Heart left ventricle (tissue), 16 donors: Measurements from ENCODE around the gene VKORC1L1. TPM values are rescaled to one million over a fixed set of nuclear protein-coding genes. Genes with fewer than 3 reads are reported as not detected.
A peak's percentile ranks its signal among the peaks of the same experiment; 100 is the strongest.
"Not testable (repeated sequence)": the region's sequence is repeated elsewhere in the genome, so short reads cannot be mapped to it uniquely, and the experiment has no call there.

ENCODE experiments used
- ATAC-seq, 4 donors: fragments of 200-7000 bp; cut with Tn5 transposase; one replicate each; pipeline ENCODE4 v1.9.1; 2020 to 2022; ENCODE audit warnings: moderate library complexity in 4 of 4, mild to moderate bottlenecking in 3 of 4, moderate number of reproducible peaks in 1 of 4
- DNase-seq, 5 donors: peaks; one replicate each; pipeline ENCODE4 v3.0.0-alpha.2; 2020
- H3K27ac ChIP-seq, 12 donors: fragments of 200-600 bp; sonication (generic) in 4 of 12; one replicate each; pipeline versions ENCODE4 v1.5.0 to v1.8.0; 2016 to 2022; ENCODE audit warnings: mild to moderate bottlenecking in 2 of 12
- H3K27me3 ChIP-seq, 9 donors: fragments of 200-600 bp; sonication (generic) in 2 of 9; one replicate each; pipeline versions ENCODE4 v1.5.1 to v1.8.0; 2016 to 2022; ENCODE audit warnings: mild to moderate bottlenecking in 3 of 9
- H3K36me3 ChIP-seq, 9 donors: fragments of 200-600 bp; sonication (generic) in 2 of 9; one replicate each; pipeline versions ENCODE4 v1.5.0 to v1.8.0; 2018 to 2022; ENCODE audit warnings: mild to moderate bottlenecking in 2 of 9
- H3K4me1 ChIP-seq, 12 donors: fragments of 200-600 bp; sonication (generic) in 4 of 12; one replicate each; pipeline versions ENCODE4 v1.5.0 to v1.8.0; 2016 to 2022; ENCODE audit warnings: mild to moderate bottlenecking in 3 of 12
- H3K4me3 ChIP-seq, 12 donors: fragments of 200-600 bp; sonication (generic) in 4 of 12; one replicate each; pipeline versions ENCODE4 v1.5.0 to v1.8.0; 2017 to 2022; ENCODE audit warnings: mild to moderate bottlenecking in 9 of 12, moderate library complexity in 4 of 12
- H3K9me3 ChIP-seq, 12 donors: fragments of 200-600 bp; sonication (generic) in 4 of 12; one replicate each; pipeline versions ENCODE4 v1.5.0 to v1.8.0; 2016 to 2022; ENCODE audit warnings: mild to moderate bottlenecking in 1 of 12
- POLR2A ChIP-seq, 2 donors: fragments of 450-650 bp; IDR thresholded peaks; one replicate each; pipeline ENCODE4 v1.6.1; 2017; ENCODE audit warnings: antibody characterized with exemption in 2 of 2, mild to moderate bottlenecking in 2 of 2, moderate library complexity in 2 of 2
- WGBS, 4 donors: extraction: QIAGEN DNeasy Blood & Tissue Kit in 2 of 4; methylation state at CpG; one replicate each; pipeline versions ENCODE4 v1.1.5 to v1.1.7; 2013 to 2018; 5-methylcytosine and 5-hydroxymethylcytosine counted together
- intact Hi-C, 10 donors: fragments of 100-400 bp; cut with DNase I; formaldehyde crosslinking; loops; one replicate each; pipeline versions ENCODE4 v1.11.1 to v1.14.2; 2022
- polyA plus RNA-seq, 2 donors: library from polyadenylated mRNA; stranded (reverse); fragments of 200-250 nt; gene quantifications; one replicate each; pipeline ENCODE4 v1.2.3, GENCODE V29; 2013
- total RNA-seq, 9 donors: library from RNA; depleted of rRNA in 2 of 9; stranded (reverse); fragments of >200 nt in 2 of 9; fragmentation: NEBNext Ultra II Directional in 3 of 9; extraction: Animal tissue kit (Norgen Biotek cat#: 25700) in 3 of 9; gene quantifications; one replicate each; pipeline versions ENCODE4 v1.1.0 to v1.2.4, GENCODE V29; 2016 to 2023
- TF ChIP-seq, protein P1 (sequence below), 12 donors: fragments of 200-600 bp; sonication (generic) in 4 of 12; IDR thresholded peaks; one replicate each; pipeline versions ENCODE4 v1.5.0 to v1.8.0; 2018 to 2022; ENCODE audit warnings: antibody characterized with exemption in 12 of 12, mild to moderate bottlenecking in 5 of 12
- donor health status: ischemic (EF 13 %, LVEDD 7.1; RV severe dilation, severe dysfunction).
- donor health status: healthy with polysubstance abuse.
- donor health status: DM: no; HTN: yes; CAD: no.
- donor health status: DM: no; HTN: no; CAD: no.
- donor health status: ischemic (EF 25% LVEDD 6.9; RV normal size, moderate dysfunction).
- donor health status: ischemic (EF 25% LVEDD 5.7; RV mildly dilated, moderate dysfunction).
- donor health status: healthy.
- donor health status: DM: yes; HTN: yes; CAD: no.
- donor health status: ischemic (EF 35%, LVEDD 5.7; RV mildly dilated, moderate dysfunction).
- donor health status: nonischemic (EF 11% LVEDD 7.7; RV severe dilation, severe dysfunction).
- donor health status: DM: yes; HTN: yes; CAD: no.
- donor health status: PGD.
- donor health status: ischemic (EF 29% LVEDD 5.4; RV normal size, mild dysfunction).
- donor health status: nonischemic (EF 23%, LVEDD 6.1; RV moderate dilation, normal function).

VKORC1L1 gene
- total and polyA plus RNA-seq, 11 donors: 5.0 to 24.9 (median 18.6) TPM

DNA sequence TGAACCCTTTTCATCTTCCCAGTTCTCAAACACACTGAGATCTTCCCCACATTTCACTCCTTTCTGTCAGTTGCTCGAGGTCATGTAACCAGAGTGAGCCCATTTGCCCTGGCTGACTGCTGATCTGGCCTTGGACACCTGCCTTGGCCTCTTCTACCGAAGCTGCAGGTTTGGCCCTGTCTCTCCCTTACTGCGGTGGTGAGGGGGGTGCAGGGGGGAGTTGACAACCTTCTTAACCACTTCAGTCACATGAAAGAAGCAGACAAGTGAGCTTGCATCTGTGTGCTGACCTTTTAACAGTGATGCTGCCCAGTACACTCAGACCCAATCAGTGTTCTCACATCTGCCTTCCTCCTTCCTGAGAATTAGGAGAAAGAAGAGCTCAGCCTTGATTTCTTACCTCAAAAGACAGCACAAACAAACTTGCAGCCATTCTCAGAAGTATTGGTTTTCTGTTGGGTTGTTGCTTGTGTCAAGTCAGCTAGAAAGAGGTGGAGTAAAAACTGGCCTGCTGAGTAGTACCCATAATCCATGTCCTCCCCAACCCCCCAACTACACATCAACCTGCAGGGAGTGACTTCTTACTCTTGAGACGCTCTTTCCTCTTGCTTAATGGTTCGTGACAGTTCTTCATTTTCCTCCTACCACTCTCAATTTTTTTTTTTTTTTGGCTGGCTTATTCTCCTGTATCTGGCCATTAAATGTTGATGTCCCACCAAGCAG lies 15.7 kb downstream of the VKORC1L1 start:
- DNase-seq, H3K27ac ChIP-seq, H3K4me3 ChIP-seq, intact Hi-C loops, H3K36me3 ChIP-seq, H3K27me3 ChIP-seq: not testable (repeated sequence)
- peaks cover 0 to 33% (median 13%) of the 10 kb centered on the region in 12 donors for H3K4me1 ChIP-seq
- ATAC-seq: peak in 3 of 4 donors; percentile 52 to 70 (median 59)
- WGBS, 4 donors: 57 to 74% (median 71%) methylated on average over 5 of the region's 5 CpGs
- H3K9me3 ChIP-seq: peaks cover 0 to 10% (median 0%) of the 10 kb centered on the region in 12 donors

DNA sequence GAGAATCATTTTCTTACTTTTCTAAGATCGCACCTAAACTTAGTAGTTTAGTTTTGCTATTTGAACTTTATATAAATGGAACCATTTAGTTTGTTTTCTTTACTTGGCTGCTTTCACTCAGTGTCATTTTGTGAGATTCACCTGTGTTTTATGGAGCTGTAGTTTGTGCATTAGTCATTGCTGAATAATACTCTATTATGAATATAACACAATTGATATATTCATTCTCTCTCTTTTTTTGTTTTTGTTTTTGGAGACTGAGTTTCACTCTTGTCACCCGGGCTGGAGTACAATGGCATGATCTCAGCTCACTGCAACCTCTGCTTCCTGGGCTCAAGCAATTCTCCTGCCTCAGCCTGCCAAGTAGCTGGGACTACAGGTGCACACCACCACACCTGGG lies 16.8 kb downstream of the VKORC1L1 start:
- DNase-seq, intact Hi-C loops, H3K36me3 ChIP-seq, H3K27me3 ChIP-seq, H3K27ac ChIP-seq, ATAC-seq, H3K9me3 ChIP-seq, H3K4me3 ChIP-seq: not testable (repeated sequence)
- 85 to 98% (median 94%) methylated on average over 2 of the region's 2 CpGs for WGBS, 4 donors
- H3K4me1 ChIP-seq: peaks cover 0 to 33% (median 13%) of the 10 kb centered on the region in 12 donors

DNA sequence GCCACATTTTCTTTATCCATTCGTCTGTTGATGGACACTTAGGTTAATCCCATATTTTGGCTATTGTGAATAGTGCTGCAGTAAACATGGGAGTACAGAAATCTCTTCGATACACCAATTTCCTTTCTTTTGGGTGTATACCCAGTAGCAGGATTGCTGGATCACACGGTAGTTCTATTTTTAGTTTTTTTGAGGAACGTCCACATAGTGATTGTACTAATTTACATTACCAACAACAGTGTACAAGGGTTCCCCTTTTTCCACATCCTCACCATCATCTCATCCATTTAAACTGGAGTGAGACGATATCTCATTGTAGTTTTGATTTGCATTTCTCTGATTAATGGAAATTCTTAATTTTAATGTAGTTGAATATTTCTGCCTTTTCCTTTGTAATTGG lies 19.3 kb downstream of the VKORC1L1 start:
- H3K27me3 ChIP-seq: no peaks in the 10 kb centered on the region
- intact Hi-C loops: no loop called here
- H3K9me3 ChIP-seq: no peaks in the 10 kb centered on the region
- peaks cover 0 to 8% (median 5%) of the 10 kb centered on the region in 9 donors for H3K36me3 ChIP-seq
- peaks cover 0 to 30% (median 12%) of the 10 kb centered on the region in 12 donors for H3K4me1 ChIP-seq
- TF ChIP-seq, protein P1, sequence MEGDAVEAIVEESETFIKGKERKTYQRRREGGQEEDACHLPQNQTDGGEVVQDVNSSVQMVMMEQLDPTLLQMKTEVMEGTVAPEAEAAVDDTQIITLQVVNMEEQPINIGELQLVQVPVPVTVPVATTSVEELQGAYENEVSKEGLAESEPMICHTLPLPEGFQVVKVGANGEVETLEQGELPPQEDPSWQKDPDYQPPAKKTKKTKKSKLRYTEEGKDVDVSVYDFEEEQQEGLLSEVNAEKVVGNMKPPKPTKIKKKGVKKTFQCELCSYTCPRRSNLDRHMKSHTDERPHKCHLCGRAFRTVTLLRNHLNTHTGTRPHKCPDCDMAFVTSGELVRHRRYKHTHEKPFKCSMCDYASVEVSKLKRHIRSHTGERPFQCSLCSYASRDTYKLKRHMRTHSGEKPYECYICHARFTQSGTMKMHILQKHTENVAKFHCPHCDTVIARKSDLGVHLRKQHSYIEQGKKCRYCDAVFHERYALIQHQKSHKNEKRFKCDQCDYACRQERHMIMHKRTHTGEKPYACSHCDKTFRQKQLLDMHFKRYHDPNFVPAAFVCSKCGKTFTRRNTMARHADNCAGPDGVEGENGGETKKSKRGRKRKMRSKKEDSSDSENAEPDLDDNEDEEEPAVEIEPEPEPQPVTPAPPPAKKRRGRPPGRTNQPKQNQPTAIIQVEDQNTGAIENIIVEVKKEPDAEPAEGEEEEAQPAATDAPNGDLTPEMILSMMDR (IDR thresholded peaks at IDR 0.05): no peak
- TF ChIP-seq POLR2A (IDR thresholded peaks at IDR 0.05): no peak
- no peak for ATAC-seq
- no peak for DNase-seq
- no peak overlapping the region for H3K4me3 ChIP-seq
- 58 to 68% (median 63%) methylated on average over 5 of the region's 5 CpGs for WGBS, 4 donors
- no peak overlapping the region for H3K27ac ChIP-seq

DNA sequence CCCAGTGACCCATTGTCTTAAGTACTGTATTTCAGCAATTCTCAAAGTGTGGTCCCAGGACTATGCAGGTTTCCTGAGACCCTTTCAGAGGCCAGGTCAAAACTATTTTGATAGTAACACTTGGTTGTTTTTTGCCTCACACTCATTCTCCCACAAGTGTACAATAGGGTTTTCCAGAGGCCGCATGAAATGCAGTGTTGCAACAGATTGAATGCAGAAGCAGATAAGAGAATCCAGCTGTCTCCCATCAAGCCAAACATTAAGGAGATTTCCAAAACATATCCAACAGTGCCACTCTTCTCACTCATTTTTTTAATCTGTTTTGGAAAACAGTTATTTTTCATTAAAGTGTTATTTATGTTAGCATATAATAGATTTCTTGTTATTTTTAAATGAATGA lies 20.0 kb downstream of the VKORC1L1 start:
- peak in 1 of 4 donors; percentile 26 for ATAC-seq
- DNase-seq: no peak
- no peaks in the 10 kb centered on the region for H3K9me3 ChIP-seq
- no peaks in the 10 kb centered on the region for H3K27me3 ChIP-seq
- intact Hi-C loops: no loop called here
- H3K4me3 ChIP-seq: no peak overlapping the region
- H3K4me1 ChIP-seq: peaks cover 0 to 24% (median 10%) of the 10 kb centered on the region in 12 donors
- no peak for TF ChIP-seq POLR2A (IDR thresholded peaks at IDR 0.05)
- TF ChIP-seq, protein P1 (IDR thresholded peaks at IDR 0.05): no peak
- no peak overlapping the region for H3K27ac ChIP-seq
- 35 to 55% (median 43%) methylated on average over 1 of the region's 1 CpG for whole genome bisulfite sequencing, 4 donors
- H3K36me3 ChIP-seq: peaks cover 0 to 8% (median 5%) of the 10 kb centered on the region in 9 donors

DNA sequence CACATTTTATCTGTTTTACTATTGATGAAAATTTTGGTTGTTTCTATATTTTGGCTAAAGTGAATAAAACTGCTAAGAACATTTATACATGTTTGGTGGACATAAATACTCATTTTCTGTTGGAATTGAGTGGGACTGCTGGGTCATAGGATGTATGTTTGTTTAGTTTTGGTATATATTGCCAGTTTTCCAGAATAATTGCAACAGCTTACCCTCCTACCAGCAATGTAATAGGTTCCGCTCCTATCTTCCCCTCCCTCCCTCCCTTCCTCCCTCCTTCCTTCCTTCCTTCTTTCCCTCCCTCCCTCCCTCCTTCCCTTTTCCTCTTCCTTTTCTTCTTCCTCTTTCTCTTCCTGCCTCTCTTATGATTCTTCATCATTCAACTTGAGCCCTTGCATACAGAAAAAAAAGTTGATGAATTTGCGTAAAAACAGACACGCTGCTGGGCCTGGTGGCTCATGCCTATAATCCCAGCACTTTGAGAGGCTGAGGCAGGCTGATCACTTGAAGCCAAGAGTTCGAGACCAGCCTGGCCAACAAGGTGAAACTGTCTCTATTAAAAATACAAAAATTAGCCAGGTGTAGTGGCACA lies 23.5 kb downstream of the VKORC1L1 start:
- TF ChIP-seq, protein P1 (IDR thresholded peaks at IDR 0.05): no peak
- no peak for TF ChIP-seq POLR2A (IDR thresholded peaks at IDR 0.05)
- no peak for ATAC-seq
- no peak overlapping the region for H3K27ac ChIP-seq
- intact Hi-C loops: no loop called here
- H3K4me1 ChIP-seq: peaks cover 0 to 20% (median 10%) of the 10 kb centered on the region in 12 donors
- no peaks in the 10 kb centered on the region for H3K27me3 ChIP-seq
- H3K9me3 ChIP-seq: no peaks in the 10 kb centered on the region
- H3K36me3 ChIP-seq: no peaks in the 10 kb centered on the region
- WGBS, 4 donors: 90 to 95% (median 92%) methylated on average over 4 of the region's 4 CpGs
- no peak overlapping the region for H3K4me3 ChIP-seq
- DNase-seq: no peak

DNA sequence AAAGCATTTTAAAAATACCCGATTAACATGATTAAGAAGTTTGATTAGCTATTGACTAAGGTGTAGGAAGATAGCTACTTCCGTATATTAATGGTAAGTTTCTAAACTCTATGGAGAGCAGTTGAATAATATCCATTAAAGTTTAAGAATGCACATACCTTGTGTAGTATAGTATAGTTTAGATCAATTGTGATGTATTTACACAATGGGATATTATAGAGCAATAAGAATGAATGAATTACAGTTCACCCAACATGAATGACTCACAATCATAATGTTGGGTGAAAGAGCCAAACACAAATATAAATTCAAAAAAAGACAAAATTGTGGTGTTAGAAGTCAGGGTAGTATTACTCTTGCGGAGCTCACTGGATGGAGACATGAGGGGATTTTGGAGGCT lies 24.4 kb downstream of the VKORC1L1 start:
- H3K9me3 ChIP-seq, H3K27ac ChIP-seq, intact Hi-C loops, H3K27me3 ChIP-seq, H3K4me3 ChIP-seq, DNase-seq, ATAC-seq, H3K36me3 ChIP-seq: not testable (repeated sequence)
- WGBS, 4 donors: 96 to 100% (median 98%) methylated on average over 3 of the region's 3 CpGs
- peaks cover 0 to 16% (median 6%) of the 10 kb centered on the region in 12 donors for H3K4me1 ChIP-seq

DNA sequence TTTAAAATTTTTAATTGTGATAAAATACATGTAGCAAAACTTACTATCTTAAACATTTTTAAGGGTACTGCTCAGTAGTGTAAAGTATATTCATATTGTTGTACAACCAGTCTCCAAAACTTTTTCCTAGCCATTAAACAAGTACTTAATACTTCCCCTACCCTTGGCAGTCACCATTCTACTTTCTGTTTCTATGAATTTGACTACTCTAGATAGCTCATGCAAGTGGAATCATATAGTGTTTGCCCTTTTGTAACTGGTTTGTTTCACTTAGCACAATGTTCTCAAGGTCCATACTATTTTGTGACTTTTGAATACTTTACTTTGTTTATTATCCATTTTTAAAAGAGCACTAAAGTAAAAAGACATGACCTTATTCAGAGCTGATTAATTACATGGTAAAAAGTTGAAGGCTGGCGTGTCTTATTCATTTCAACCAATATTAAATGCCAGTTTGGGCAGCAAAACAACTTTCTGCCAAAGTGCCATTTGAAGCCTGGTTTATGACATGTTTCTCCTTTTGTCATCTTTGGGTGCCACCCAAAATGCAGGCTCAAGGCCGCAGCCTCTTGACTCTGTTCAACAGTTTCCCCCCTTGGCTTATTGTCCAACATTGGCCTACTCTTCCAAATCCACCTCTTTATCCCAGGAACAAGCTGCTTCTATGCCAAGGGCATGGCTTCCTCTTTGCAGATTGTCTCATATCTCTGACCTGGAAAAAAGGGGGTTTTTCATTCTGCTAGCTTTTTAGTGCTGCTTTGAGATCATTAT lies 26.0 kb downstream of the VKORC1L1 start:
- WGBS, 4 donors: 78 to 86% (median 82%) methylated on average over 2 of the region's 2 CpGs
- DNase-seq, H3K27me3 ChIP-seq, intact Hi-C loops, H3K4me3 ChIP-seq, H3K9me3 ChIP-seq, H3K4me1 ChIP-seq, H3K27ac ChIP-seq, H3K36me3 ChIP-seq, ATAC-seq: not testable (repeated sequence)
